GM21528 (cell line): ENCODE measurements around the gene ACOT9.
"Not testable (repeated sequence)": the region's sequence is repeated elsewhere in the genome, so short reads cannot be mapped to it uniquely, and the experiment has no call there.

Experiments used
- ATAC-seq: cut with Tn5 transposase; IDR thresholded peaks from one replicate; pipeline ENCODE4 v1.9.1; 2021; ENCODE audit warnings: mild to moderate bottlenecking, moderate library complexity; ENCODE audit not compliant: unreplicated experiment, low FRiP score

The ACOT9 gene

DNA sequence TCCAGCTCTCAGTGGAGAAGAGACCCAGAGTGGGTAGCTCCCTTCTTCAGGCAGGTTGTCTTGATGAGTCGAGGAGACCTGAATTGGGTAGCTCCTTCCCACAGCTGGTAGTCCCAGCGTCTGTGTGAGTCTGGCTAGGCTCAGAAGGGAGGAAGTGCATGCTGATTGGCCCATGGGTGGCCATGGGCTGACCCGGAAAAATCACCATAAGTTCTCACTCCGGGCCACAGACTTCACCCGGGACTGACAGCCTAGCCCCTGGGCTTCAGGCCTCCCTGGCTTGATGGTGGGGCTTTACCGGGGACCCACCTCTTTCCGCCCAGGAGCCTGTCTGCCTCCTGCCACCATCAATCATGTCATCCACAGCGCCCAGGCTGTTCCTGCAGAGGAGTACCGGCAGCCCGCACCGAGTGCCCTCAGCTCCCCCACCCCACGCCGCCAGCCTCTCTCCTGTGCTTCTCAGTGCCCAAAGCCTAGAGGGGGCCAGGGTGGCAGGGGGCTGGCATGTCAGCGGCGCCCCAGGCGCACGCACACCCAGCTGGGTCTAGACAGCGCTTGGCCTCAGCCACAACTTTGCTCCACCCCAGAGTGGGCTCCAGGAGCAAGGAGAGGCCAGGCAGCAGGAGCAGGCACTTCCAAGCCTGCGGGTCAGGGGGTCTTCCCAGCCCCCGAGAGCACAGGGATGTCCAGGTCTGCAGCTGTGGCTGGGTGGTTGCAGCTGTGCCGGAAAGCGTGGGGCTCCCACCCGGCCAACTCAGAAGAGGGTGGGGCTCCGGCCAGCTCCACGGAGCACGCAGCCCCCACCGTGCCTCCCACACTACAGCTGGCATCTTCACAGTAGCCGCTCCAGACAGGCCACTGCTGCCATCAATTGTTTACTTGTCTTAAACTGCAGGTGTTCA lies 23.8 kb upstream of the ACOT9 start:
- ATAC-seq, result no peak

GRCh38 chrX:23765868-23766267 lies 22.8 kb upstream of the ACOT9 start:
- no peak for ATAC-seq

GRCh38 chrX:23765449-23765848 lies 22.4 kb upstream of the ACOT9 start:
- ATAC-seq, result no peak

DNA sequence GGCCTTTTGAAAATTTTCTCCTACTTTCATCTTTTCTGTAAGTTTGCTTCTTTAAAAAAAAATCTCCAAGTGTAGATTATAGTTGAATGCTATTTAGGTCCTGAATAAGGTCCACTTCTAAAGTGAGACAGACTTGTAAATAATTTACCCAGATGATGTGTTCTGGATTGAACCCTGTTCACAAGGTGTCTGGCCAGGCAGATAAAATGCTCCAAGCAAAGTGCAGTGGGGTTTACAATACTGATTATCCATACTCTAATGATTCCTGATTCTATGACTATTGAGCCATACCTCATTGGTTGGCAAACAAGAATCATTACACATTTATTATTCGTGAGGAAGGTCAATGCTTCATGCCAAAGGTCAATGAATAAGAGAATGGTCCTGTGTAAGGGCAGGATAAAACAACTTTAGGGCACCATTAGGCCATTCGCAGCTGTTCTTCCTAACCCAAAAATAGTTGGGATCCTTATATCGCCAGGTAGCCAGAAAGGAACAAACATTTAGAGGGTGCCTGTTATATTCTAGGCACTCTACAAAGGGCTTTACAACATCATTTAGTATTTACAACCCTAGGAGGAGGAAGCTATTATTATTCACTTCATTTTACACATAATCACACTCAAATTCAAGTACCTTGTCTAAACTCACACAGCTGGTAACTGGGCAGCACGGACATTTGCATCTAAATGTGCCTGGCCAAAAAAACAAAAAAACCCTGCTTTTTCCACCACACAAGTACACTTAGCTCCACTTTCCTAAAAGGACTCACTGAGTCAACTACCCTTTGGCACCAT lies 21.3 kb upstream of the ACOT9 start:
- no peak for ATAC-seq

DNA sequence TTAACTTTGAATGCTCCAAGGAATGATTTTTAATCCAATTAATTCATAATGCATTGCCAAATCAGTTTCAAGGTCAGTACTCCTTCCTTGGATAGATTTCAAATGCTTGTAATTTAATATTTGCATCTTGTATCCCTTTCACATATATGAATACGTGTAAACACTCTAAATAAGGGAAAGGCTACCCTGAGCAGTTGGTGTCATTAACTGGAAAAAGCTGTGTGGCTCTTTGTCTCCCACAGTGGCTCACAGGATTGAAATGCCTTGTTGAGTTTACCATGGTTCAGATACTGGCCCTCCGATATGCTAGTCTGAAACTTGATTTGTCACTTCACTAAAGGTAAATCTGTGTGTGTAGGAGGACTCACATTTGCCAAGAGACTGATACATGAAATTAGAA lies 16.7 kb upstream of the ACOT9 start:
- no peak for ATAC-seq

- no peak for ATAC-seq
These were observed 13.1 kb upstream of the ACOT9 start for GRCh38 chrX:23756165-23756564.

DNA sequence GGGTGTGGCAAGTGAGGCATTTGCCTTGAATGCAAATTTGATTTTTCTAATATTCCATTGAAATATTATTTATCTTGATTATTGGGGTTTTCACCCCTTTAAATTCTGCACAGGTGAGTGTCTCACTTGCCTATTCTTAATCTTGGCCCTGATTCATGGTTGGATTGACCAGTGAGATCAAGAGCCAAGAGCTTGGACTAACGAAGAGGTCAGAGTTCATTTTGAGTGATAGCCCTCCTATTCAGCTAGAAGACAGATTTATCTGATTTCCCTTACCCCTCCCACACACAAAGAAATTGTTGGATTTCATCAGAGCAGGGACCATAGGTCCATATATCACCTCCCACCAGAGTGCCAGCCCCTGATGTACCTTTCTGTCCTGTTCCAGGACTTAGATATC lies 11.6 kb upstream of the ACOT9 start:
- ATAC-seq, result no peak

DNA sequence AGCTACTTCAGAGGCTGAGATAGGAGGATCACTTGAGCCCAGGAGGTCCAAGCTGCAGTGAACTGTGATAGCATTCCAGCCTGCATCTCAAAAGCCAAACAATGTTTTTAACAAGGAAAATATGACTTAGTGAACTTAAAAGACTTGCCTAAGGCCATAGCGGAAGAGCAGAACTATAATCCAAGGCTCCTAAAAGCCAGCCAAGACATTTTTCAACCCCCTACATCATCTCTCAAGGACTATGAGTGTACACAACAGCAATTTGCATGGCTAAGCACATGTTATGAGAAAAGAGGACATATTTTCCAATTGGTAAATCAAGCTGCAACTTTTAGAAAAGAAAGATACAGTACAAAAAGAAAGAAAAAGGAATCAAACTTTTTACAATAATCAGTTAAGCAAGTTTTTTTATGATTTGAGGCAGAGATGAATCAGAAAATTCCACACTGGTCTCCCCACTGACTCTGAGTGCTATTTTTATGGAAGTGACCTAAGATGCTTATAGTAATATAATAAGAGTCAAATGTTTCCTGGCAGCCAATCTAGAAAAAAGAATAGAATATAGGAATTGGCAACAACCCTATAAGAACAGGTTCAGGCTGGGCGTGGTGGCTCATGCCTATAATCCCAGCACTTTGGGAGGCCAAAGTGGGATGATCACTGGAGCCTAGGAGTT lies 9.8 kb upstream of the ACOT9 start:
- no peak for ATAC-seq

GRCh38 chrX:23749576-23749975 lies 6.5 kb upstream of the ACOT9 start:
- no peak for ATAC-seq

GRCh38 chrX:23749129-23749528 lies 6.1 kb upstream of the ACOT9 start:
- no peak for ATAC-seq

GRCh38 chrX:23745786-23746185 lies 2.7 kb upstream of the ACOT9 start:
- ATAC-seq, result no peak

DNA sequence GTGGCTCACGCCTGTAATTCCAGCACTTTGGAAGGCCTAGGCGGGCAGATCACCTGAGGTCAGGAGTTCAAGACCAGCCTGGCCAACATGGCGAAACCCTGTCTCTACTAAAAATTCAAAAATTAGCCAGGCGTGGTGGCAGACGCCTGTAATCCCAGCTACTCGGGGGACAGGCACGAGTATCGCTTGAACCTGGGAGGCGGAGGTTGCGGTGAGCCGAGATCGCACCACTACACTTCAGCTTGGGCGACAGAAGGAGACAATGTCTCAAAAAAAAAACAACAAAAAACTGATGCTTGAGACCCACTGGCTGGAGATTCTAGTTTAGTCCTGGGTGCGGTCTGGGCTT lies 521 bp upstream of the ACOT9 start:
- ATAC-seq, result not testable (repeated sequence)

- ATAC-seq, result peak; percentile 5
These were observed 841 bp downstream of the ACOT9 start for GRCh38 chrX:23742174-23742696.

GRCh38 chrX:23737413-23737812 lies 5.7 kb downstream of the ACOT9 start:
- no peak for ATAC-seq

GRCh38 chrX:23736030-23736429 lies 7.0 kb downstream of the ACOT9 start:
- ATAC-seq, result no peak

DNA sequence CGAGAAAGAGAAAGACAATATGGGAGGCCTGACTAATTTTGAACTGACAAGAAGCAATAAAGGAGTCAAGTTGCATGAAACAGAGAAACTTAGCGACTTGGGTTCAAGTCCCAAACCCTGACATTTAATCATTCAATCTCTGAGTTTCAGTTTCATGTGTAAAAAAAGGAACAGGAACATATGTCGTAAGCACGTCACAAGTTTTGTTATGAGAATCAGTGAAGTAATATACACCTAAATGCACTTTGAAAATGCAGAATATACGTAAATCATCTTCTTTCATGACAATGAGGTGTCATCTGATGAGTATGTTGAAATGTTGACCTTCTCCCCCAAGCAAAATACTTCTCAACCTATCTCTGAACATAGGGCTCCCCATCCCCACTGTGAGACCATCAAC lies 10.4 kb downstream of the ACOT9 start:
- peak; percentile 85 for ATAC-seq

DNA sequence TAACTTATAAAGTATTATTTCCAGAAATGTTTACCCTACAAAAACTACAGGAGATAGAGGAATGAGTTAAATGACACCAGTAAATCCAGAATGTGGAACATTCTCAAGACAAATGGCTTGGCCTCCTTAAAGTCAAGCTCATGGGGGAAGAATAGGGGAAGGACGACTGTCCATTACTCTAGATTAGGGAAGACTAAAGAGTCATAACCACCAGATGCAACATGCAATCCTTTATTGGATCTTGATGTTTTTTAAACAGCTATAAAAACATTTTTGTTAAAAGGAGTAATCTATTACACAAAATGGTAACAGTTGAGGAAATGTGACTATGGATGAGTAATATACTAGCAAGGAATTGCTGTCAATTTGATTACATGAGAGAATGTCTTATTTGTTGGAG lies 11.1 kb downstream of the ACOT9 start:
- ATAC-seq, result no peak

- ATAC-seq, result no peak
These were observed 13.9 kb downstream of the ACOT9 start for GRCh38 chrX:23729214-23729613.

GRCh38 chrX:23727206-23727605 lies 15.9 kb downstream of the ACOT9 start:
- ATAC-seq, result no peak

- ATAC-seq, result no peak
These were observed 16.9 kb downstream of the ACOT9 start for GRCh38 chrX:23726191-23726590.

- ATAC-seq, result no peak
These were observed 22.9 kb downstream of the ACOT9 start for GRCh38 chrX:23720117-23720677.
